ENCODE measurements around the gene CELF4.

The CELF4 gene

GRCh38 chr18:37567994-37568359, 2.4 kb upstream of the CELF4 start:
- peaks cover 60% of the 10 kb centered on the region for H3K27me3 ChIP-seq (ENCODE audit: insufficient read depth, poor library complexity, severe bottlenecking)
- DNase-seq (ENCODE audit: low read depth in 1 of 2, low spot score in 1 of 2): no peak
- H3K4me3 ChIP-seq (replicated peaks; ENCODE audit: insufficient read depth, low read length): no peak overlapping the region
- no peak overlapping the region for H3K27ac ChIP-seq (replicated peaks)
- no peak for TF ChIP-seq GABPA (IDR thresholded peaks at IDR 0.05; ENCODE audit: low read depth)

GRCh38 chr18:37567061-37567993, 1.7 kb upstream of the CELF4 start:
- no peak for TF ChIP-seq CTCF (IDR thresholded peaks at IDR 0.05; ENCODE audit: insufficient read depth, low read length)
- TF ChIP-seq POLR2AphosphoS5 (IDR thresholded peaks at IDR 0.05; ENCODE audit: low read depth): no peak
- no peak for TF ChIP-seq REST (IDR thresholded peaks at IDR 0.05; ENCODE audit: insufficient replicate concordance, low read depth)
- no peak for TF ChIP-seq GABPA (IDR thresholded peaks at IDR 0.05; ENCODE audit: low read depth)
- no peak for TF ChIP-seq SPI1 (IDR thresholded peaks at IDR 0.05; ENCODE audit: borderline replicate concordance, low read depth)
- DNase-seq (ENCODE audit: low read depth in 1 of 2, low spot score in 1 of 2): no peak
- Histone ChIP-seq H3K4me3 (replicated peaks; ENCODE audit: insufficient read depth, low read length) (no peak overlapping the region), H3K27ac (replicated peaks) (no peak overlapping the region), H3K27me3 (ENCODE audit: insufficient read depth, poor library complexity, severe bottlenecking) (peaks cover 65% of the 10 kb centered on the region)

GRCh38 chr18:37566479-37567060, 972 bp upstream of the CELF4 start:
- H3K4me3 ChIP-seq (replicated peaks; ENCODE audit: insufficient read depth, low read length): no peak overlapping the region
- H3K27ac ChIP-seq (replicated peaks): no peak overlapping the region
- DNase-seq (ENCODE audit: low read depth in 1 of 2, low spot score in 1 of 2): no peak
- TF ChIP-seq CTCF (IDR thresholded peaks at IDR 0.05; ENCODE audit: insufficient read depth, low read length) (no peak), GABPA (IDR thresholded peaks at IDR 0.05; ENCODE audit: low read depth) (no peak), REST (IDR thresholded peaks at IDR 0.05; ENCODE audit: insufficient replicate concordance, low read depth) (no peak), SPI1 (IDR thresholded peaks at IDR 0.05; ENCODE audit: borderline replicate concordance, low read depth) (no peak), POLR2AphosphoS5 (IDR thresholded peaks at IDR 0.05; ENCODE audit: low read depth) (no peak)
- H3K27me3 ChIP-seq (ENCODE audit: insufficient read depth, poor library complexity, severe bottlenecking): peaks cover 67% of the 10 kb centered on the region

- H3K27ac ChIP-seq (replicated peaks): no peak overlapping the region
- no peak for TF ChIP-seq CTCF (IDR thresholded peaks at IDR 0.05; ENCODE audit: insufficient read depth, low read length)
- no peak for TF ChIP-seq GABPA (IDR thresholded peaks at IDR 0.05; ENCODE audit: low read depth)
- no peak for TF ChIP-seq SPI1 (IDR thresholded peaks at IDR 0.05; ENCODE audit: borderline replicate concordance, low read depth)
- H3K27me3 ChIP-seq (ENCODE audit: insufficient read depth, poor library complexity, severe bottlenecking): peaks cover 67% of the 10 kb centered on the region
- H3K4me3 ChIP-seq (replicated peaks; ENCODE audit: insufficient read depth, low read length): no peak overlapping the region
- DNase-seq (ENCODE audit: low read depth in 1 of 2, low spot score in 1 of 2): no peak
These were observed 430 bp upstream of the CELF4 start for GRCh38 chr18:37565977-37566478.
